ENCODE measurements around the gene RNF10. TPM values are rescaled to one million over a fixed set of nuclear protein-coding genes. Genes with fewer than 3 reads are reported as not detected.

Gene RNF10
- total RNA-seq, 1 donor from 2014 or later: 181 TPM

GRCh38 chr12:120532701-120533238, 1.4 kb upstream of the RNF10 start:
- H3K27me3 Mint-ChIP-seq (ENCODE audit: low read depth, unreplicated experiment): no peaks in the 10 kb centered on the region
- Histone ChIP-seq H3K9me3 (ENCODE audit: insufficient read depth, low read depth, low read length) (no peaks in the 10 kb centered on the region), H4K20me1 (ENCODE audit: insufficient read depth, low read length) (peaks cover 31% of the 10 kb centered on the region), H3K27ac (ENCODE audit: low read depth, low read length) (no peak overlapping the region), H2AFZ (ENCODE audit: low read depth, low read length) (no peak overlapping the region), H3K36me3 (ENCODE audit: insufficient read depth, low read length) (peaks cover 2% of the 10 kb centered on the region), H3K79me2 (ENCODE audit: insufficient read depth, low read length) (peaks cover 44% of the 10 kb centered on the region), H3K4me3 (ENCODE audit: insufficient read depth, low read depth, low read length) (no peak overlapping the region), H3K4me1 (ENCODE audit: insufficient read depth, low read length) (peaks cover 26% of the 10 kb centered on the region), H3K9ac (ENCODE audit: low read length) (no peak overlapping the region), H3K4me2 (ENCODE audit: low read length) (no peak overlapping the region), H3K27me3 (ENCODE audit: insufficient read depth, low read length) (no peaks in the 10 kb centered on the region)
- no peaks in the 10 kb centered on the region for H3K9me3 Mint-ChIP-seq (ENCODE audit: unreplicated experiment)
- H3K4me3 Mint-ChIP-seq (ENCODE audit: unreplicated experiment): no peak overlapping the region
- no peak overlapping the region for H3K27ac Mint-ChIP-seq (ENCODE audit: unreplicated experiment)
- FAIRE-seq (no peak), DNase-seq (ENCODE audit: low read depth) (no peak)
- TF ChIP-seq EZH2 (IDR thresholded peaks at IDR 0.05; ENCODE audit: insufficient read depth, low read length) (no peak), CTCF (IDR thresholded peaks at IDR 0.05; ENCODE audit: insufficient read depth, low read depth, low read length) (no peak)
- peaks cover 21% of the 10 kb centered on the region for H3K4me1 Mint-ChIP-seq (ENCODE audit: low read depth, unreplicated experiment)
- H3K36me3 Mint-ChIP-seq (ENCODE audit: low read depth, unreplicated experiment): peaks cover 3% of the 10 kb centered on the region

DNA sequence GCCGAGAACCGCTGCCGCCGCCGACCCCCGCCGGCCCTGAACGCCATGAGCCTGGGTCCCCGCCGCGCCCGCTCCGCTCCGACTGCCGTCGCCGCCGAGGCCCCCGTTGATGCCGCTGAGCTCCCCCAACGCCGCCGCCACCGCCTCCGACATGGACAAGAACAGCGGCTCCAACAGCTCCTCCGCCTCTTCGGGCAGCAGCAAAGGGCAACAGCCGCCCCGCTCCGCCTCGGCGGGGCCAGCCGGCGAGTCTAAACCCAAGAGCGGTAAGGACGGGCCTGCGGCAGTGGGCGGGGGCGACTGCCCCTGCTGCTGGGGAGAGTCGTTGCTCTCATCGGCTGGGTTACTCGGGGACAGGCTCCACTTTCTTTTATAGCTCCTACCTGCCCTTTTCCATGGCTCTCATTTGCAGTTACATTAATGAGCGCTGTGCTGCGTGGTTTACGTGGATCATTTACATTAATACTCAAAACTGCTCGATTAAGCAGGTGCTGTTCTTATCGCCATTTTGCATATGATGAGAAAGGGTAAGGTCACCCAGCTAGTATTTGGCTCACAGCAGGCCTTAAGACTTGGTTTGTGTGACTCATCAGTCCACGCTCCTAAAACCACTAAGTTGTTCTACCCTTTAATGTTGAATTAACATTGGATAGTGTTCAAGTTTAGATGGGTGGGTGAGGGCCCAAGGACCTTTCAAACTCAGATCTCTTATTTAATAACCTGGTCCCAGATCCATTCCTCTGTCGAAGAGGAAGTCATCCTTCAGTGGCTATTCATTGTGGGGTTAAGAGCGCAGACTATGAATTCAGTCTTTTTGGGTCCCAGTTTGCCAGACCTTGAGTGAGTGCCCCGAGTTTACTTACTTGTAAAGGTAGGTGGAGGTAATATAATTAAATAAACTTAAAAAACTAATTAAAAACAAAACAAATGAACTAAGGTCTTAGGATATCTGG, 823 bp downstream of the RNF10 start:
- H3K36me3 ChIP-seq (ENCODE audit: insufficient read depth, low read length): peaks cover 2% of the 10 kb centered on the region
- H3K4me3 Mint-ChIP-seq (ENCODE audit: unreplicated experiment): peak overlapping the region; percentile 89
- no peaks in the 10 kb centered on the region for H3K9me3 ChIP-seq (ENCODE audit: insufficient read depth, low read depth, low read length)
- DNase-seq (ENCODE audit: low read depth) (peak; percentile 88), FAIRE-seq (no peak)
- H3K9ac ChIP-seq (ENCODE audit: low read length): peak overlapping the region; percentile 92
- H3K27me3 Mint-ChIP-seq (ENCODE audit: low read depth, unreplicated experiment): no peaks in the 10 kb centered on the region
- H3K27ac Mint-ChIP-seq (ENCODE audit: unreplicated experiment): peak overlapping the region; percentile 55
- peak overlapping the region; percentile 84 for H3K4me2 ChIP-seq (ENCODE audit: low read length)
- peaks cover 33% of the 10 kb centered on the region for H3K4me1 Mint-ChIP-seq (ENCODE audit: low read depth, unreplicated experiment)
- peaks cover 53% of the 10 kb centered on the region for H4K20me1 ChIP-seq (ENCODE audit: insufficient read depth, low read length)
- H3K36me3 Mint-ChIP-seq (ENCODE audit: low read depth, unreplicated experiment): peaks cover 3% of the 10 kb centered on the region
- no peaks in the 10 kb centered on the region for H3K27me3 ChIP-seq (ENCODE audit: insufficient read depth, low read length)
- H3K27ac ChIP-seq (ENCODE audit: low read depth, low read length): peak overlapping the region; percentile 80
- peaks cover 35% of the 10 kb centered on the region for H3K4me1 ChIP-seq (ENCODE audit: insufficient read depth, low read length)
- peak overlapping the region; percentile 78 for H2AFZ ChIP-seq (ENCODE audit: low read depth, low read length)
- H3K4me3 ChIP-seq (ENCODE audit: insufficient read depth, low read depth, low read length): peak overlapping the region; percentile 69
- H3K79me2 ChIP-seq (ENCODE audit: insufficient read depth, low read length): peaks cover 58% of the 10 kb centered on the region
- TF ChIP-seq CTCF (IDR thresholded peaks at IDR 0.05; ENCODE audit: insufficient read depth, low read depth, low read length): no peak
- TF ChIP-seq EZH2 (IDR thresholded peaks at IDR 0.05; ENCODE audit: insufficient read depth, low read length): no peak
- H3K9me3 Mint-ChIP-seq (ENCODE audit: unreplicated experiment): no peaks in the 10 kb centered on the region
